Thymus (tissue), 11 donors: ENCODE results near the gene APOA4. TPM values are rescaled to one million over a fixed set of nuclear protein-coding genes. Genes with fewer than 3 reads are reported as not detected.

Source experiments
- DNase-seq, 9 donors: peaks; one replicate each; pipeline ENCODE4 v3.0.0-alpha.2; 2013; ENCODE audit warnings: low spot score in 9 of 9, low read depth in 6 of 9, missing footprints in 1 of 9
- H3K27ac ChIP-seq, 2 donors: one replicate each; pipeline ENCODE4 v1.5.1; 2013; ENCODE audit warnings: control low read depth in 1 of 2, low read depth in 1 of 2, low read length in 1 of 2, mild to moderate bottlenecking in 1 of 2, moderate library complexity in 1 of 2
- H3K27me3 ChIP-seq, 2 donors: one replicate each; pipeline ENCODE4 v1.5.1; 2013; ENCODE audit warnings: low read length in 1 of 2; ENCODE audit not compliant: control insufficient read depth in 2 of 2, insufficient read depth in 1 of 2
- H3K36me3 ChIP-seq, 2 donors: one replicate each; pipeline ENCODE4 v1.5.1; 2013; ENCODE audit warnings: low read length in 1 of 2, mild to moderate bottlenecking in 1 of 2, moderate library complexity in 1 of 2; ENCODE audit not compliant: control insufficient read depth in 2 of 2, insufficient read depth in 2 of 2
- H3K4me1 ChIP-seq, 2 donors: one replicate each; pipeline ENCODE4 v1.5.1; 2013; ENCODE audit warnings: low read length in 2 of 2; ENCODE audit not compliant: control insufficient read depth in 2 of 2, insufficient read depth in 2 of 2
- H3K4me3 ChIP-seq, 2 donors: one replicate each; pipeline ENCODE4 v1.5.1; 2013; ENCODE audit warnings: low read length in 2 of 2, control low read depth in 1 of 2, mild to moderate bottlenecking in 1 of 2
- H3K9me3 ChIP-seq, 2 donors: one replicate each; pipeline ENCODE4 v1.5.1; 2013; ENCODE audit warnings: low read length in 1 of 2, mild to moderate bottlenecking in 1 of 2; ENCODE audit not compliant: control insufficient read depth in 2 of 2, insufficient read depth in 1 of 2
- WGBS: extraction: QIAGEN DNeasy Blood & Tissue Kit; methylation state at CpG from one replicate; pipeline ENCODE4 v1.1.7; 2013; 5-methylcytosine and 5-hydroxymethylcytosine counted together
- polyA plus RNA-seq: library from polyadenylated mRNA; stranded (reverse); fragments of 200-250 nt; gene quantifications from one replicate; pipeline ENCODE4 v1.2.3, GENCODE V29; 2013
- total RNA-seq: library from RNA; stranded (reverse); fragments of 120-200 nt; gene quantifications from one replicate; pipeline ENCODE4 v1.2.4, GENCODE V29; 2013
- donor health status: healthy.

The APOA4 gene
- total and polyA plus RNA-seq, 2 donors: 1.7 to 3.2 TPM

- Histone ChIP-seq H3K9me3 (no peaks in the 10 kb centered on the region), H3K27ac (peak overlapping the region; percentile 75 to 94), H3K4me3 (no peak overlapping the region), H3K4me1 (peaks cover 44 to 65% of the 10 kb centered on the region in 2 donors), H3K36me3 (peaks cover 18 to 33% of the 10 kb centered on the region in 2 donors), H3K27me3 (no peaks in the 10 kb centered on the region)
- 27% methylated on average over 6 of the region's 6 CpGs for WGBS
- peak; percentile 45 to 93 (median 73) for DNase-seq
These were observed 30.5 kb upstream of the APOA4 start for GRCh38 chr11:116853461-116854073.

- peak in 2 of 9 donors; percentile 7 to 27 for DNase-seq
- 58% methylated on average over 5 of the region's 5 CpGs for WGBS
- Histone ChIP-seq H3K9me3 (no peaks in the 10 kb centered on the region), H3K27ac (peak overlapping the region; percentile 80 to 94), H3K4me3 (no peak overlapping the region), H3K36me3 (peaks cover 16 to 30% of the 10 kb centered on the region in 2 donors), H3K27me3 (no peaks in the 10 kb centered on the region), H3K4me1 (peaks cover 44 to 65% of the 10 kb centered on the region in 2 donors)
These were observed 29.3 kb upstream of the APOA4 start for GRCh38 chr11:116852261-116853031.

- Histone ChIP-seq H3K27me3 (no peaks in the 10 kb centered on the region), H3K4me3 (peak overlapping the region in 1 of 2 donors; percentile 8), H3K36me3 (peaks cover 24 to 33% of the 10 kb centered on the region in 2 donors), H3K27ac (peak overlapping the region; percentile 80 to 94), H3K4me1 (peaks cover 44 to 65% of the 10 kb centered on the region in 2 donors), H3K9me3 (no peaks in the 10 kb centered on the region)
- 9% methylated on average over 7 of the region's 7 CpGs for WGBS
- DNase-seq: peak in 4 of 9 donors; percentile 27 to 77 (median 52)
These were observed 28.5 kb upstream of the APOA4 start for GRCh38 chr11:116851626-116852025.

- Histone ChIP-seq H3K4me3 (no peak overlapping the region), H3K9me3 (no peaks in the 10 kb centered on the region), H3K27me3 (no peaks in the 10 kb centered on the region), H3K36me3 (peaks cover 45 to 49% of the 10 kb centered on the region in 2 donors), H3K27ac (no peak overlapping the region), H3K4me1 (peaks cover 36 to 49% of the 10 kb centered on the region in 2 donors)
- DNase-seq: peak in 1 of 9 donors; percentile 20
- WGBS: 36% methylated on average over 6 of the region's 6 CpGs
These were observed 26.4 kb upstream of the APOA4 start for GRCh38 chr11:116849486-116849885.

- no peaks in the 10 kb centered on the region for H3K9me3 ChIP-seq
- H3K27ac ChIP-seq: no peak overlapping the region
- no peak for DNase-seq
- WGBS: 97% methylated on average over 12 of the region's 12 CpGs
- no peak overlapping the region for H3K4me3 ChIP-seq
- H3K27me3 ChIP-seq: no peaks in the 10 kb centered on the region
- H3K4me1 ChIP-seq: peaks cover 32 to 45% of the 10 kb centered on the region in 2 donors
- peaks cover 45 to 48% of the 10 kb centered on the region in 2 donors for H3K36me3 ChIP-seq
These were observed 26.0 kb upstream of the APOA4 start for GRCh38 chr11:116849060-116849459.

- WGBS: 98% methylated on average over 4 of the region's 4 CpGs
- H3K9me3 ChIP-seq: no peaks in the 10 kb centered on the region
- peaks cover 18 to 31% of the 10 kb centered on the region in 2 donors for H3K4me1 ChIP-seq
- no peaks in the 10 kb centered on the region for H3K27me3 ChIP-seq
- H3K36me3 ChIP-seq: peaks cover 52 to 56% of the 10 kb centered on the region in 2 donors
- H3K4me3 ChIP-seq: no peak overlapping the region
- no peak for DNase-seq
- H3K27ac ChIP-seq: no peak overlapping the region
These were observed 24.5 kb upstream of the APOA4 start for GRCh38 chr11:116847612-116848011.

GRCh38 chr11:116844722-116845121, 21.6 kb upstream of the APOA4 start:
- Histone ChIP-seq H3K4me3 (no peak overlapping the region), H3K27ac (no peak overlapping the region), H3K4me1 (peaks cover 0 to 9% of the 10 kb centered on the region in 2 donors), H3K36me3 (peaks cover 52 to 56% of the 10 kb centered on the region in 2 donors), H3K27me3 (no peaks in the 10 kb centered on the region), H3K9me3 (no peaks in the 10 kb centered on the region)
- WGBS: 97% methylated on average over 4 of the region's 4 CpGs
- no peak for DNase-seq

- no peak for DNase-seq
- Histone ChIP-seq H3K4me3 (no peak overlapping the region), H3K36me3 (peaks cover 45 to 48% of the 10 kb centered on the region in 2 donors), H3K9me3 (no peaks in the 10 kb centered on the region), H3K4me1 (no peaks in the 10 kb centered on the region), H3K27me3 (no peaks in the 10 kb centered on the region), H3K27ac (no peak overlapping the region)
- over 99% methylated on average over 9 of the region's 9 CpGs for WGBS
These were observed 20.6 kb upstream of the APOA4 start for GRCh38 chr11:116843661-116844060.

GRCh38 chr11:116842909-116843308, 19.8 kb upstream of the APOA4 start:
- Histone ChIP-seq H3K4me3 (no peak overlapping the region), H3K4me1 (no peaks in the 10 kb centered on the region), H3K27me3 (no peaks in the 10 kb centered on the region), H3K9me3 (no peaks in the 10 kb centered on the region), H3K36me3 (peaks cover 41 to 43% of the 10 kb centered on the region in 2 donors), H3K27ac (no peak overlapping the region)
- no peak for DNase-seq
- WGBS: 98% methylated on average over 4 of the region's 4 CpGs
